Measurements from ENCODE around the gene PPP2R2C. TPM values are rescaled to one million over a fixed set of nuclear protein-coding genes. Genes with fewer than 3 reads are reported as not detected.

Gene PPP2R2C
- total RNA-seq, 4 donors from 2014 or later, result 50.7 to 81.3 (median 62.0) TPM

DNA sequence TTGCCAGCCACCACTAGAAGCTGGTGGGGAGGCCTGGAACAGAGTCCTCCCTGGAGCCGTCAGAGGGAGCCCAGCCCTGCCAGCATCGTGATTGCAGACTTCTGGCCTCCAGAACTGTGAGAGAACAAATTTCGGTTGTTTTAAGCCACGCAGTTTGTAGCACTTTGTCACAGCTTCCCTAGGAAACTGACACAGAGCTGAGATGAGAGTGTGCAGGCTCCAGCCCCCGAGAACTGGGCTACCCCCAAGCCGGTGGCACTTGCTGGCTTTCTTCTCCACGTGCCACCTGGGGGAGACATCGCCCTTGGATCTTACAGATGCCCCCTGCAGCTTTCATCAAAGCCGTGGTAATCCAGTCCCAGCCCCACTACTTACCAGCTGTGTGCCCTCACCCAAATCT, 83.7 kb downstream of the PPP2R2C start:
- DNase-seq (ENCODE audit: low spot score in 2 of 2), result no peak
- intact Hi-C loops (cut with DNase I; ENCODE audit: low total_unique reads), result no loop called here
- TF ChIP-seq POLR2A (IDR thresholded peaks at IDR 0.05), result no peak
- TF ChIP-seq, protein P1, sequence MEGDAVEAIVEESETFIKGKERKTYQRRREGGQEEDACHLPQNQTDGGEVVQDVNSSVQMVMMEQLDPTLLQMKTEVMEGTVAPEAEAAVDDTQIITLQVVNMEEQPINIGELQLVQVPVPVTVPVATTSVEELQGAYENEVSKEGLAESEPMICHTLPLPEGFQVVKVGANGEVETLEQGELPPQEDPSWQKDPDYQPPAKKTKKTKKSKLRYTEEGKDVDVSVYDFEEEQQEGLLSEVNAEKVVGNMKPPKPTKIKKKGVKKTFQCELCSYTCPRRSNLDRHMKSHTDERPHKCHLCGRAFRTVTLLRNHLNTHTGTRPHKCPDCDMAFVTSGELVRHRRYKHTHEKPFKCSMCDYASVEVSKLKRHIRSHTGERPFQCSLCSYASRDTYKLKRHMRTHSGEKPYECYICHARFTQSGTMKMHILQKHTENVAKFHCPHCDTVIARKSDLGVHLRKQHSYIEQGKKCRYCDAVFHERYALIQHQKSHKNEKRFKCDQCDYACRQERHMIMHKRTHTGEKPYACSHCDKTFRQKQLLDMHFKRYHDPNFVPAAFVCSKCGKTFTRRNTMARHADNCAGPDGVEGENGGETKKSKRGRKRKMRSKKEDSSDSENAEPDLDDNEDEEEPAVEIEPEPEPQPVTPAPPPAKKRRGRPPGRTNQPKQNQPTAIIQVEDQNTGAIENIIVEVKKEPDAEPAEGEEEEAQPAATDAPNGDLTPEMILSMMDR (IDR thresholded peaks at IDR 0.05), result no peak
- H3K4me3 ChIP-seq (ENCODE audit: low read depth, poor library complexity, severe bottlenecking), result no peak overlapping the region
- WGBS, 2 donors, result 70 to 72% methylated on average over 9 of the region's 9 CpGs

DNA sequence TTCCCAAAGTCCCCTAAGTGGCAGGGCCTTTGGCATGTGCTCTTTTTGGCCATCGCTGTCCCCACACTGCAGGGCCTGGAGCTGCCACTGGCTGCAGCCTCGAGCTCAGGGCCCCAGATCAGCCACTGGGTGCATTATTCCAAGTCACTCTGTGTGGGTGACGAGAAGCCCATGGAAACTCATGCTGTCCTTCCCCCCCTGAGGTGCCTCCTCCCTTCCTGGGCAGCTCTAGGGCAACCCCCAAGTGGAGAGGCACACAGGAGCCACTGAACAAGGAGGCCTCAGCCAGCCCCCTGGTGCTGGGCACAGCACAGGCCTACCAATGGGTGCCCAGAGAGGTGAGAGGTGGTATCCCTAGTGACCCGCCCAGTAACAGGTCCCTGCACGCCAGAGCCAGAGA, 84.5 kb downstream of the PPP2R2C start:
- intact Hi-C loops (cut with DNase I; ENCODE audit: low total_unique reads), result no loop called here
- no peak for TF ChIP-seq POLR2A (IDR thresholded peaks at IDR 0.05)
- TF ChIP-seq, protein P1 (IDR thresholded peaks at IDR 0.05), result no peak
- no peak overlapping the region for H3K4me3 ChIP-seq (ENCODE audit: low read depth, poor library complexity, severe bottlenecking)
- DNase-seq (ENCODE audit: low spot score in 2 of 2), result no peak
- WGBS, 2 donors, result 83 to 87% methylated on average over 5 of the region's 5 CpGs

DNA sequence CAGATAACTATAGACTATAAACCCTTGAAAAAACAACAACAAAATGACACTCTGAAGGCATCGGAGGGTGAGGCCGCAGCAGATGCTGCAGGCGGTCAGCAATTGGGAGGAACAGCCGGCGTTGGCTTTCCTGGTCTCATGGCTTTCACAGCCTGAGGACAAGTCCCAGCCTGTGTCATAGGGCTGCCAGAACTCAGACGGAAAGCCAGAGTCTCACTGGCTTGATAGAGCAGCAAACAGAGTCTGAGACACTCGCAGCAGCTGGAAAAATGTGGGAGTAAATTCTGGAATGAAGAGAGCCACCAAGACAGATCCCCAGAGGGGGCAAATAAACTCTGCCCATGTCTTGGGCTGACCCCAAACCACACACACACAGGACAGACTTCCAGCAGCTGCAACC, 86.3 kb downstream of the PPP2R2C start:
- intact Hi-C loops (cut with DNase I; ENCODE audit: low total_unique reads), result no loop called here
- no peak overlapping the region for H3K4me3 ChIP-seq (ENCODE audit: low read depth, poor library complexity, severe bottlenecking)
- TF ChIP-seq, protein P1 (IDR thresholded peaks at IDR 0.05), result no peak
- no peak for TF ChIP-seq POLR2A (IDR thresholded peaks at IDR 0.05)
- 41 to 66% methylated on average over 7 of the region's 7 CpGs for WGBS, 2 donors
- no peak for DNase-seq (ENCODE audit: low spot score in 2 of 2)

DNA sequence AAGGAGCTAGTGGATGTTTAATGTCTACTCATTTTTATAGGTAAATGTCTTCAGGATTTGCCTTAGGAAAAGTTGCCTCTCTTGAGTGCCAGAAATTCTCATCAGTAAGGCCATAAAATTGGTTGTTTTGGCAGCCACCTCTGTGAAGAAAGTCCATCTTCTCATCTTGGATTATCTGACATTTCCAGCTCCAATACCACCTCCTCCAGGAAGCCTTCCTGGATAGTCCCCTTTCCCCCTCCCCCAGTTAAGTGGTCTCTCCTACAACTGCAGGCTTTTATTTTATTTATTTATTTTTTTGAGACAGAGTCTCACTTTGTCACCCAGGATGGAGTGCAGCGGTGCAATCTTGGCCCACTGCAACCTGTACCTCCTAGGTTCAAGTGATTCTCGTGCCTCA, 87.1 kb downstream of the PPP2R2C start:
- DNase-seq (ENCODE audit: low spot score in 2 of 2), result no peak
- no peak overlapping the region for H3K4me3 ChIP-seq (ENCODE audit: low read depth, poor library complexity, severe bottlenecking)
- TF ChIP-seq, protein P1 (IDR thresholded peaks at IDR 0.05), result no peak
- no peak for TF ChIP-seq POLR2A (IDR thresholded peaks at IDR 0.05)
- WGBS, 2 donors, result 93 to 98% methylated on average over 2 of the region's 2 CpGs
- intact Hi-C loops (cut with DNase I; ENCODE audit: low total_unique reads), result no loop called here

DNA sequence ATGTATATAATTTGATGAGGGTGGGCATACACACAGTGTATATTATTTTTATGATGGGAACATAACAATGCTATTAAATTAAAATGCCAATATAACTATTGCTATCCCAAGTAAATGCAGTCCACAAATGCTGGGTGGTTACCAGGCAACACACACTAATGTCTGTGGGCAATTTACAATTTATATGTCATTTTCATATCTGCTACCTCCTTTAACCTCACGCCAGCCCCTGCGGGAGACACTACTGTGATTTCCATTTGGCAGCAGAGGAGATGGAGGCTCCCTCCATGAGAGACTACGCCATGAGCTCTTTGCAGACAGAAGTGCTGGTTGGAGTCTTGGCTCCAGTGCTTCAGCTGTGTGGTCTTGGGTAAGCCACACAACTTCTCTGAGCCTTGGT, 87.9 kb downstream of the PPP2R2C start:
- H3K4me3 ChIP-seq (ENCODE audit: low read depth, poor library complexity, severe bottlenecking), result no peak overlapping the region
- 82 to 86% methylated on average over 3 of the region's 3 CpGs for WGBS, 2 donors
- intact Hi-C loops (cut with DNase I; ENCODE audit: low total_unique reads), result no loop called here
- no peak for TF ChIP-seq POLR2A (IDR thresholded peaks at IDR 0.05)
- TF ChIP-seq, protein P1 (IDR thresholded peaks at IDR 0.05), result no peak
- DNase-seq (ENCODE audit: low spot score in 2 of 2), result no peak

DNA sequence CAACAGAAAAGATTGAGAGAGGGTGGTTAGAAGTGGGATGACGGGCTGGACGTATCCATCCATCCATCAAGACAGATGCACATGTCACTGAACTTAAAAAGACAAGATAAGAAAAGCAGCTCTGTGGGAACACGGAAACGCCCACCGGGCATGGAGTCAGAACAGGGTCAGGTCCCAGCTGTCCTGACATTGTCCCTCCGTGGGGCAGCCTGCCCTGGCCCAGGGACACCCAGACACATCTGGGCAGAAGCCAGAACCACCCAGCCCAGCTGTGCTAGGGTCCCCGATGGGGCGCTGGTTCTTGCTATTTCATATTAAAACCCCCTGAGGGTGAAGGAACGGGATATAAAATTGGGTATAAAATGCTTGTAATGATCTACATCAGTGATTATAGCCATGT, 88.5 kb downstream of the PPP2R2C start:
- no peak overlapping the region for H3K4me3 ChIP-seq (ENCODE audit: low read depth, poor library complexity, severe bottlenecking)
- intact Hi-C loops (cut with DNase I; ENCODE audit: low total_unique reads), result no loop called here
- 68 to 70% methylated on average over 9 of the region's 9 CpGs for WGBS, 2 donors
- DNase-seq (ENCODE audit: low spot score in 2 of 2), result no peak
- TF ChIP-seq, protein P1 (IDR thresholded peaks at IDR 0.05), result no peak
- TF ChIP-seq POLR2A (IDR thresholded peaks at IDR 0.05), result no peak
